B cell (primary cell): Measurements from ENCODE around the gene MTCL3.
A peak's percentile ranks its signal among the peaks of the same experiment; 100 is the strongest.

ENCODE experiments used
- ATAC-seq: fragments of 200-7000 bp; cut with Tn5 transposase; one replicate; pipeline ENCODE4 v1.10.0; 2021; ENCODE audit warnings: low read depth, mild to moderate bottlenecking, moderate number of reproducible peaks, moderate library complexity
- CTCF ChIA-PET: fragments of 350-600 bp; sonication (Branson Sonifier 250); formaldehyde crosslinking; loops from one replicate; lab custom pipeline; 2021; ENCODE audit warnings: antibody characterized with exemption, inconsistent platforms; lab: Charles Lee
- POLR2A ChIA-PET: fragments of 350-600 bp; sonication (Branson Sonifier 250); formaldehyde crosslinking; loops from one replicate; lab custom pipeline; 2021; ENCODE audit warnings: antibody characterized with exemption; lab: Charles Lee
- DNase-seq: peaks from one replicate; pipeline ENCODE4 v3.0.0; 2013
- H2AFZ ChIP-seq: 2 replicates; pipeline ENCODE4 v1.6.1; 2012; ENCODE audit warnings: mild to moderate bottlenecking, low read depth, low read length; ENCODE audit not compliant: insufficient read depth, poor library complexity, severe bottlenecking
- H3K27ac ChIP-seq, 2 donors: 1 replicate in 1 of 2; 2 replicates in 1 of 2; pipeline ENCODE4 v1.5.1; 2012 to 2013; ENCODE audit warnings: low read length in 2 of 2, mild to moderate bottlenecking in 2 of 2, moderate library complexity in 1 of 2
- H3K27me3 ChIP-seq, 4 experiments: fragments of 200-600 bp in 1 of 4; sonication (generic) in 1 of 4; replicated peaks in 1 of 4; 1 replicate in 2 of 4; 2 replicates in 2 of 4; pipeline versions ENCODE4 v1.6.1 to v1.7.0; 2013 to 2016; ENCODE audit warnings: low read length in 3 of 4, mild to moderate bottlenecking in 2 of 4, mixed read lengths in 1 of 4, moderate library complexity in 1 of 4; ENCODE audit not compliant: insufficient read depth in 4 of 4, control insufficient read depth in 3 of 4; ENCODE audit errors: control extremely low read depth in 1 of 4
- H3K36me3 ChIP-seq, 2 experiments: replicated peaks in 1 of 2; 1 replicate in 1 of 2; 2 replicates in 1 of 2; pipeline versions ENCODE4 v1.6.1 to v1.7.1; 2013; ENCODE audit warnings: low read length in 1 of 2; ENCODE audit not compliant: insufficient read depth in 2 of 2, control insufficient read depth in 1 of 2; ENCODE audit errors: control extremely low read depth in 1 of 2, extremely low read depth in 1 of 2
- H3K4me1 ChIP-seq, 2 donors: fragments of 200-600 bp in 1 of 2; sonication (generic) in 1 of 2; 1 replicate in 1 of 2; 2 replicates in 1 of 2; pipeline versions ENCODE4 v1.5.1 to v1.6.1; 2013 to 2017; ENCODE audit warnings: low read length in 2 of 2; ENCODE audit not compliant: control insufficient read depth in 2 of 2, insufficient read depth in 2 of 2
- H3K4me2 ChIP-seq: replicated peaks from 2 replicates; pipeline ENCODE3; 2012; ENCODE audit warnings: mild to moderate bottlenecking, low read depth, low read length; ENCODE audit not compliant: poor library complexity, severe bottlenecking
- H3K4me3 ChIP-seq, 5 experiments: fragments of 200-600 bp in 1 of 5; sonication (generic) in 1 of 5; 1 replicate in 3 of 5; 2 replicates in 2 of 5; pipeline versions ENCODE4 v1.5.1 to v1.7.0; 2011 to 2016; ENCODE audit warnings: low read length in 4 of 5, mild to moderate bottlenecking in 4 of 5, low read depth in 2 of 5, control low read depth in 1 of 5, moderate library complexity in 1 of 5; ENCODE audit not compliant: insufficient read depth in 1 of 5; ENCODE audit errors: control extremely low read depth in 1 of 5, extremely low read depth in 1 of 5
- H3K79me2 ChIP-seq: fragments of 200-600 bp; sonication (generic); one replicate; pipeline ENCODE4 v1.6.0; 2016; ENCODE audit warnings: low read length; ENCODE audit not compliant: control insufficient read depth, insufficient read depth
- H3K9ac ChIP-seq: fragments of 200-600 bp; sonication (generic); 2 replicates; pipeline ENCODE4 v1.6.1; 2017; ENCODE audit warnings: mild to moderate bottlenecking, low read length, moderate library complexity
- H3K9me3 ChIP-seq, 3 donors: one replicate each; pipeline versions ENCODE4 v1.6.1 to v1.7.1; 2013; ENCODE audit warnings: low read length in 2 of 3; ENCODE audit not compliant: control insufficient read depth in 2 of 3, insufficient read depth in 1 of 3; ENCODE audit errors: control extremely low read depth in 1 of 3
- H4K20me1 ChIP-seq: 2 replicates; pipeline ENCODE4 v1.6.0; 2012; ENCODE audit warnings: mild to moderate bottlenecking, low read length; ENCODE audit not compliant: insufficient read depth, control insufficient read depth, poor library complexity, severe bottlenecking
- H3K27ac Mint-ChIP-seq: one replicate; pipeline ENCODE4 v1.8.0; 2021; ENCODE audit warnings: mixed read lengths
- H3K27me3 Mint-ChIP-seq: one replicate; pipeline ENCODE4 v1.8.0; 2021; ENCODE audit warnings: mixed read lengths
- H3K4me1 Mint-ChIP-seq: one replicate; pipeline ENCODE4 v1.8.0; 2021; ENCODE audit warnings: mixed read lengths
- H3K4me3 Mint-ChIP-seq: one replicate; pipeline ENCODE4 v1.8.0; 2021; ENCODE audit warnings: mixed read lengths
- H3K9me3 Mint-ChIP-seq: one replicate; pipeline ENCODE4 v1.8.0; 2022; ENCODE audit warnings: mixed read lengths; ENCODE audit not compliant: insufficient read depth
- EZH2 ChIP-seq: IDR thresholded peaks from 2 replicates; pipeline ENCODE4 v1.6.1; 2012; ENCODE audit warnings: borderline replicate concordance, low read depth, mild to moderate bottlenecking, moderate library complexity, low read length; ENCODE audit not compliant: insufficient read depth, poor library complexity, severe bottlenecking
- WGBS: methylation state at CpG from one replicate; pipeline ENCODE4 v1.1.5; 2013; ENCODE audit warnings: missing lambda C conversion rate; ENCODE audit not compliant: insufficient coverage; 5-methylcytosine and 5-hydroxymethylcytosine counted together
- intact Hi-C: fragments of 100-400 bp; cut with micrococcal nuclease; formaldehyde crosslinking; loops from one replicate; pipeline ENCODE4 v1.10.0; 2022
- TF ChIP-seq, protein P1 (sequence below): fragments of 200-600 bp; IDR thresholded peaks from one replicate; pipeline ENCODE4 v1.8.0; 2022; ENCODE audit warnings: antibody characterized with exemption, mild to moderate bottlenecking

MTCL3 gene

DNA sequence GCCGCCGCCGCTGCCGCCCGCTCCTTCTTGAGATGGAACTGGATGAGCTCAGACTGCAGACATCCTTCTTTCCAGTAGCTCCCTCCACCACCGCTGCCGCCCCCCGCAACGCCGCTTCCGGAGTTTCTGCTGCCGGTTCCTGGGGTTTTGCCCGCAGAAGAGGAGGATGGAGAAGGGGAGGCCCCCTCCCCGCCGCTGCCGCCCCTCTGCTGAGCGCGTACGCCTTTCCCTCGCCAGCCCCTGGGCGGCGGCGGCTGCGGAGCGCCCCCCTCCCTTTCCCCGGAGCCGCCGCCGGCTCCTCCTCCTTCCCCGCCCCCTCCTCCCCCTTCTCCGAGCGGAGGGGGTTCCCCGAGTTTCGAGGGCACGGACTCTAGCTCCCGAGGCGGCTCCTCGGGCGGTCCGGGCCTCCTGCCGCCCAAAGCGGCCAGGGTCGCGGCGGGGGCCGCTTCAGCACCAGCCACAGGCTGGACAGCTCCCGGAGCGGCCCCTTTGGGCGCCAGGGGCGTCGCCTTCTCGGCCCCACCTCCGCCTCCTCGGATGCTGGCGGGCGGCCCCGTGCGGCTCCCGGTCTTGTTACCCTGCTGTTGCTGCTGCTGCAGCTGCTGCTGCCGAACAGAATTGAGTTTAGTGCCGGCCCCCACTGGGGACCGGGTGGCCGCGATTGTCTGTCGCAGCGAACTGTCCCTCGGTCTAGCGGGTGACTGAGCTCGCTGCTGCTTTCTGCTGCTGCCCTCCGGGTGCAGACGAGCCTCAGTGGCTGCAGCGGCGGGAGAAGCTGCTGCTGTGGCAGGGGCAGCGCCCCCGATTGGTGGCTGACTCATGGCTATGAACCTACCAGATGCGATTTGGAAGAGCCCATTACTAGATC lies 3.1 kb downstream of the MTCL3 start:
- no peaks in the 10 kb centered on the region for H3K9me3 Mint-ChIP-seq
- peaks cover 46% of the 10 kb centered on the region for H3K27me3 Mint-ChIP-seq
- Histone ChIP-seq H3K27me3 (peaks cover 2 to 56% (median 41%) of the 10 kb centered on the region in 4 experiments), H3K9ac (peak overlapping the region; percentile 68), H4K20me1 (no peaks in the 10 kb centered on the region), H3K4me3 (peak overlapping the region; percentile 30 to 72 (median 58)), H3K4me2 (peak overlapping the region; percentile 90), H3K4me1 (peaks cover 24 to 36% of the 10 kb centered on the region in 2 donors), H3K27ac (no peak overlapping the region), H3K9me3 (peaks cover 0 to 8% (median 0%) of the 10 kb centered on the region in 3 donors), H3K79me2 (no peaks in the 10 kb centered on the region), H2AFZ (peak overlapping the region; percentile 76), H3K36me3 (no peaks in the 10 kb centered on the region)
- intact Hi-C loops = loop anchor here (2.0 to 5.0 kb wide), 3 partner anchors 174 to 249 kb away; partner anchors contain the start of genes ECHDC1 and RNF146
- ATAC-seq = peak; percentile 80
- DNase-seq = peak; percentile 75
- CTCF ChIA-PET = interaction anchor here (0.9 to 3.2 kb wide), 11 partner anchors 8 to 250 kb away, joined by 3 to 20 read pairs (median 4); partner anchors contain the start of gene RNF146
- H3K4me1 Mint-ChIP-seq = peaks cover 23% of the 10 kb centered on the region
- peak overlapping the region; percentile 90 for H3K4me3 Mint-ChIP-seq
- H3K27ac Mint-ChIP-seq = peak overlapping the region; percentile 4
- POLR2A ChIA-PET = no interaction called here
- under 1% methylated on average over 74 of the region's 76 CpGs for WGBS
- TF ChIP-seq EZH2 = no peak
- TF ChIP-seq, protein P1, sequence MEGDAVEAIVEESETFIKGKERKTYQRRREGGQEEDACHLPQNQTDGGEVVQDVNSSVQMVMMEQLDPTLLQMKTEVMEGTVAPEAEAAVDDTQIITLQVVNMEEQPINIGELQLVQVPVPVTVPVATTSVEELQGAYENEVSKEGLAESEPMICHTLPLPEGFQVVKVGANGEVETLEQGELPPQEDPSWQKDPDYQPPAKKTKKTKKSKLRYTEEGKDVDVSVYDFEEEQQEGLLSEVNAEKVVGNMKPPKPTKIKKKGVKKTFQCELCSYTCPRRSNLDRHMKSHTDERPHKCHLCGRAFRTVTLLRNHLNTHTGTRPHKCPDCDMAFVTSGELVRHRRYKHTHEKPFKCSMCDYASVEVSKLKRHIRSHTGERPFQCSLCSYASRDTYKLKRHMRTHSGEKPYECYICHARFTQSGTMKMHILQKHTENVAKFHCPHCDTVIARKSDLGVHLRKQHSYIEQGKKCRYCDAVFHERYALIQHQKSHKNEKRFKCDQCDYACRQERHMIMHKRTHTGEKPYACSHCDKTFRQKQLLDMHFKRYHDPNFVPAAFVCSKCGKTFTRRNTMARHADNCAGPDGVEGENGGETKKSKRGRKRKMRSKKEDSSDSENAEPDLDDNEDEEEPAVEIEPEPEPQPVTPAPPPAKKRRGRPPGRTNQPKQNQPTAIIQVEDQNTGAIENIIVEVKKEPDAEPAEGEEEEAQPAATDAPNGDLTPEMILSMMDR = no peak
